Parathyroid adenoma (tissue), 2 donors: ENCODE data around the gene MRPS25.

Experiments used
- H2AFZ ChIP-seq: fragments of 300-600 bp; sonication (generic); one replicate; pipeline ENCODE4 v1.7.0; 2017; ENCODE audit warnings: antibody characterized with exemption, mild to moderate bottlenecking
- H3K27ac ChIP-seq: fragments of 300-600 bp; sonication (generic); one replicate; pipeline ENCODE4 v1.7.0; 2017
- H3K27me3 ChIP-seq: fragments of 300-600 bp; sonication (generic); one replicate; pipeline ENCODE4 v1.7.0; 2017; ENCODE audit warnings: low read length; ENCODE audit not compliant: control insufficient read depth, insufficient read depth
- H3K36me3 ChIP-seq: fragments of 300-600 bp; sonication (generic); one replicate; pipeline ENCODE4 v1.7.0; 2017; ENCODE audit warnings: low read length; ENCODE audit not compliant: control insufficient read depth, insufficient read depth
- H3K4me1 ChIP-seq: fragments of 300-600 bp; sonication (generic); one replicate; pipeline ENCODE4 v1.7.0; 2017; ENCODE audit warnings: control low read depth
- H3K4me2 ChIP-seq: fragments of 300-600 bp; sonication (generic); one replicate; pipeline ENCODE4 v1.7.0; 2017; ENCODE audit warnings: low read length
- H3K4me3 ChIP-seq: fragments of 300-600 bp; sonication (generic); one replicate; pipeline ENCODE4 v1.7.0; 2017; ENCODE audit warnings: low read depth, low read length
- H3K79me2 ChIP-seq: fragments of 300-600 bp; sonication (generic); one replicate; pipeline ENCODE4 v1.7.0; 2017; ENCODE audit warnings: control low read depth
- H3K9ac ChIP-seq: fragments of 300-600 bp; sonication (generic); one replicate; pipeline ENCODE4 v1.7.0; 2017; ENCODE audit warnings: mild to moderate bottlenecking
- H3K9me3 ChIP-seq: fragments of 300-600 bp; sonication (generic); one replicate; pipeline ENCODE4 v1.7.0; 2017; ENCODE audit warnings: low read length; ENCODE audit not compliant: control insufficient read depth
- TF ChIP-seq, protein P1 (sequence below): fragments of 300-600 bp; sonication (generic); IDR thresholded peaks from one replicate; pipeline ENCODE4 v1.7.0; 2017; ENCODE audit warnings: antibody characterized with exemption, mild to moderate bottlenecking
- donor health status: primary hyperparathyroidism.

Gene MRPS25

DNA sequence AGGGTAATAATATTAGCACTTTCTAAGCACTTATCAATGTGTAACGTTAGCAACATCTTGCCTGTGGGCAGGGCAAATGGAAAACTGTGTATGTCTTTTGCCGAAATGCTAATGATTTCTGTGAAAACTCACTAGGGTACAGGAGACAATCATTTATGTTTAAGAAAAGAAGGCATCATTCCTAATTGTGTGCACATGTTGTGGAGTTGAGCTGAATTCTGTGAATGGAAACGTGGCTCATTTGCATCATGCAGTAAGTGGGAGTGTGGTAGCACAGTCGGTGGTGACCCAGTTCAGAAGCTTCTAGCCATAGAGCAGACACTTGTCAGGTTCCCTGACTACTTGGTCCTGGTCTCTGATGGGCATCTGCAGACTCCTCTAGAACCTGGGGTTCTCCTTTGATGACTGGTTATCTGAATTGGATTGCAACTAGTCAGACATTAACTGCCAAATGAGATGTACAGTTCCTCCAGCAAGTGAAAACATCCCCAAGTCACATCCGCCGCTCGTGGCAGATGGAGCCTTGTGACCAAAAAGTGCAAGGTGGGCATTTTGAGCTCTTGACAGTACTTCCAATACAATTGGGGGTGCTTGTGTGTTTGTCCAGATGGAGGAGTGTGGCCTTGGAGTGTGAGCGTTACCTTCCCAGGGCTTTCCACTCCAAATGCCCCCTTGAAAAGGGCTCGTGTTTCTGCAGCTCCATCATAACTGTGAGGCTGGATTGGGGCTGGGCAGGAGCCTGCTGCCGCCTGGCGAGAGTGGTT is 21.5 kb downstream of the MRPS25 start:
- Histone ChIP-seq H3K9ac (no peak overlapping the region), H3K27ac (no peak overlapping the region), H3K27me3 (no peaks in the 10 kb centered on the region), H3K79me2 (no peaks in the 10 kb centered on the region), H3K9me3 (no peaks in the 10 kb centered on the region), H3K4me2 (no peak overlapping the region), H3K4me1 (peaks cover 2% of the 10 kb centered on the region), H3K36me3 (no peaks in the 10 kb centered on the region), H3K4me3 (no peak overlapping the region), H2AFZ (no peak overlapping the region)
- TF ChIP-seq, protein P1, sequence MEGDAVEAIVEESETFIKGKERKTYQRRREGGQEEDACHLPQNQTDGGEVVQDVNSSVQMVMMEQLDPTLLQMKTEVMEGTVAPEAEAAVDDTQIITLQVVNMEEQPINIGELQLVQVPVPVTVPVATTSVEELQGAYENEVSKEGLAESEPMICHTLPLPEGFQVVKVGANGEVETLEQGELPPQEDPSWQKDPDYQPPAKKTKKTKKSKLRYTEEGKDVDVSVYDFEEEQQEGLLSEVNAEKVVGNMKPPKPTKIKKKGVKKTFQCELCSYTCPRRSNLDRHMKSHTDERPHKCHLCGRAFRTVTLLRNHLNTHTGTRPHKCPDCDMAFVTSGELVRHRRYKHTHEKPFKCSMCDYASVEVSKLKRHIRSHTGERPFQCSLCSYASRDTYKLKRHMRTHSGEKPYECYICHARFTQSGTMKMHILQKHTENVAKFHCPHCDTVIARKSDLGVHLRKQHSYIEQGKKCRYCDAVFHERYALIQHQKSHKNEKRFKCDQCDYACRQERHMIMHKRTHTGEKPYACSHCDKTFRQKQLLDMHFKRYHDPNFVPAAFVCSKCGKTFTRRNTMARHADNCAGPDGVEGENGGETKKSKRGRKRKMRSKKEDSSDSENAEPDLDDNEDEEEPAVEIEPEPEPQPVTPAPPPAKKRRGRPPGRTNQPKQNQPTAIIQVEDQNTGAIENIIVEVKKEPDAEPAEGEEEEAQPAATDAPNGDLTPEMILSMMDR, result no peak

DNA sequence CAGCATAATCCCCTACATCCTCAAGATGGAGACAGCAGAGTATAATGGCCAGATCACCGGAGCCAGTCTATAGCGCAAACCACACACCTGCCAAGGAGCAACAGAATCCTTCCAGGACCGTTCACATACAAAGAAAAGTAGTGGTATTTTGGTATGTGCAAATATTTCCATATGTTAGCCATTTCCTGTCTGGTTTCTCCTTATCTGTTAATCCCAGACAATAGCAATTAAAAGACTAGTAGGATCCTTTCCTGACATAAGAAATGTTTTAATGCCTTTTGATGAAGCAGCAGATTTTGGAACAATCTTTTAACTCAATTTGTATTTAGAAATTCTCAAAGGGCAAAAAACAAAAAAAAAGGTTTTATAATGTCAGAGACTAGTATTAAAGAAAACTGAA is 22.2 kb downstream of the MRPS25 start:
- Histone ChIP-seq H3K4me3 (no peak overlapping the region), H3K4me1 (peaks cover 2% of the 10 kb centered on the region), H3K27ac (no peak overlapping the region), H3K79me2 (no peaks in the 10 kb centered on the region), H3K36me3 (no peaks in the 10 kb centered on the region), H3K9ac (no peak overlapping the region), H3K9me3 (no peaks in the 10 kb centered on the region), H3K27me3 (no peaks in the 10 kb centered on the region), H2AFZ (no peak overlapping the region), H3K4me2 (no peak overlapping the region)
- TF ChIP-seq, protein P1, result no peak

DNA sequence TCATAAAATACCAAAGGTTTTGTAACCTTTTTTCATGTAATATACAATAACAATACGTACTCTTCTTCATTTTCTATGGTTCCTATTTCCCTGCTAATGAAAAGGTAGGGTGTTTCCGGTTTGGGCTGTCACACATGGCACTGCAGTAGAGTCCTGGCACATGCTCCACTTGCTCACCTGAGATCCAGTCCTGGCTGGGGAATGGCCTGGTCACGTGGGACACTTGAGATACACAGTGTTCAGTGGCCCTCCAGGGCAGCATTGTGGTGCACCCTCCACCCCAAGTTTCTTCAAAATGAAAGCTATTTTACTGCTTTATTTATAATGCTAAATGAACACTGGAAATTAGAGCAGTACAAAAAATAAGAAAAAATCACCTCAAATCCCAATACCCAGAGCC is 23.2 kb downstream of the MRPS25 start:
- no peaks in the 10 kb centered on the region for H3K36me3 ChIP-seq

GRCh38 chr3:15040844-15041243 is 24.3 kb downstream of the MRPS25 start:
- Histone ChIP-seq H3K27me3 (no peaks in the 10 kb centered on the region), H3K79me2 (no peaks in the 10 kb centered on the region), H3K4me3 (no peak overlapping the region), H3K4me1 (no peaks in the 10 kb centered on the region), H2AFZ (no peak overlapping the region), H3K36me3 (no peaks in the 10 kb centered on the region), H3K4me2 (no peak overlapping the region), H3K9me3 (no peaks in the 10 kb centered on the region), H3K9ac (no peak overlapping the region), H3K27ac (no peak overlapping the region)
- TF ChIP-seq, protein P1, result no peak

More for the DNA sequence above, 23.2 kb downstream of the MRPS25 start:
- H3K4me2 ChIP-seq, result no peak overlapping the region
- TF ChIP-seq, protein P1, result no peak
- H3K9ac ChIP-seq, result no peak overlapping the region
- peak overlapping the region; percentile 11 for H3K27ac ChIP-seq
- H3K4me3 ChIP-seq, result no peak overlapping the region
- no peaks in the 10 kb centered on the region for H3K27me3 ChIP-seq
- no peaks in the 10 kb centered on the region for H3K79me2 ChIP-seq
- H2AFZ ChIP-seq, result no peak overlapping the region
- H3K4me1 ChIP-seq, result no peaks in the 10 kb centered on the region
- H3K9me3 ChIP-seq, result no peaks in the 10 kb centered on the region

GRCh38 chr3:15038306-15038705 is 26.8 kb downstream of the MRPS25 start:
- Histone ChIP-seq H3K4me1 (no peaks in the 10 kb centered on the region), H2AFZ (no peak overlapping the region), H3K9me3 (no peaks in the 10 kb centered on the region), H3K9ac (no peak overlapping the region), H3K36me3 (no peaks in the 10 kb centered on the region), H3K79me2 (no peaks in the 10 kb centered on the region), H3K27me3 (no peaks in the 10 kb centered on the region), H3K4me3 (no peak overlapping the region), H3K27ac (no peak overlapping the region), H3K4me2 (no peak overlapping the region)
- TF ChIP-seq, protein P1, result no peak
